Left lung (tissue), 10 donors: ENCODE measurements around the gene MGAT5. TPM values are rescaled to one million over a fixed set of nuclear protein-coding genes. Genes with fewer than 3 reads are reported as not detected.

Experiments used
- ATAC-seq: fragments of 200-7000 bp; cut with Tn5 transposase; one replicate; pipeline ENCODE4 v1.9.1; 2020; ENCODE audit warnings: moderate library complexity
- DNase-seq, 4 donors: peaks; one replicate each; pipeline ENCODE4 v3.0.0-alpha.2; 2013 to 2020
- H3K27ac ChIP-seq, 2 donors: fragments of 200-600 bp; sonication (generic) in 1 of 2; one replicate each; pipeline versions ENCODE4 v1.5.0 to v1.8.0; 2020 to 2021
- H3K27me3 ChIP-seq, 2 donors: fragments of 200-600 bp; sonication (generic) in 1 of 2; one replicate each; pipeline versions ENCODE4 v1.5.0 to v1.8.0; 2020 to 2021
- H3K36me3 ChIP-seq, 2 donors: fragments of 200-600 bp; sonication (generic) in 1 of 2; one replicate each; pipeline versions ENCODE4 v1.5.0 to v1.8.0; 2020 to 2021
- H3K4me1 ChIP-seq, 2 donors: fragments of 200-600 bp; one replicate each; pipeline ENCODE4 v1.8.0; 2021
- H3K4me3 ChIP-seq, 2 donors: fragments of 200-600 bp; sonication (generic) in 1 of 2; one replicate each; pipeline versions ENCODE4 v1.5.0 to v1.8.0; 2020 to 2021; ENCODE audit warnings: mild to moderate bottlenecking in 1 of 2
- H3K9me3 ChIP-seq, 2 donors: fragments of 200-600 bp; sonication (generic) in 1 of 2; one replicate each; pipeline versions ENCODE4 v1.5.0 to v1.8.0; 2020 to 2021
- CTCF ChIP-seq, 2 donors: fragments of 200-600 bp; sonication (generic) in 1 of 2; IDR thresholded peaks; one replicate each; pipeline versions ENCODE4 v1.5.0 to v1.8.0; 2021; ENCODE audit warnings: antibody characterized with exemption in 2 of 2
- intact Hi-C, 2 donors: fragments of 100-400 bp; cut with DNase I; formaldehyde crosslinking; loops; one replicate each; pipeline versions ENCODE4 v1.11.2 to v1.14.2; 2022
- polyA plus RNA-seq, 6 donors: library from polyadenylated mRNA; unstranded; fragments of 120-200 nt; gene quantifications; one replicate each; pipeline ENCODE4 v1.2.1, GENCODE V29; 2013; ENCODE audit not compliant: insufficient read length in 6 of 6
- total RNA-seq, 2 donors: library from RNA; stranded (reverse); fragmentation: NEBNext Ultra II Directional; extraction: Animal tissue kit (Norgen Biotek cat#: 25700); gene quantifications; one replicate each; pipeline ENCODE4 v1.2.1, GENCODE V29; 2021
- donor health status: DM: no; HTN: yes; CAD: no.
- donor health status: DM: no; HTN: no; CAD: no.

MGAT5 gene
- total and polyA plus RNA-seq, 8 donors: 24.5 to 57.0 (median 28.1) TPM

GRCh38 chr2:134225173-134225572 is 28.7 kb upstream of the MGAT5 start:
- H3K4me3 ChIP-seq: no peak overlapping the region
- DNase-seq: no peak
- peaks cover 0 to 6% of the 10 kb centered on the region in 2 donors for H3K9me3 ChIP-seq
- intact Hi-C loops: no loop called here
- TF ChIP-seq CTCF (IDR thresholded peaks at IDR 0.05): no peak
- H3K27me3 ChIP-seq: no peaks in the 10 kb centered on the region
- no peaks in the 10 kb centered on the region for H3K36me3 ChIP-seq
- ATAC-seq: no peak
- no peak overlapping the region for H3K27ac ChIP-seq
- H3K4me1 ChIP-seq: peaks cover 3 to 4% of the 10 kb centered on the region in 2 donors

DNA sequence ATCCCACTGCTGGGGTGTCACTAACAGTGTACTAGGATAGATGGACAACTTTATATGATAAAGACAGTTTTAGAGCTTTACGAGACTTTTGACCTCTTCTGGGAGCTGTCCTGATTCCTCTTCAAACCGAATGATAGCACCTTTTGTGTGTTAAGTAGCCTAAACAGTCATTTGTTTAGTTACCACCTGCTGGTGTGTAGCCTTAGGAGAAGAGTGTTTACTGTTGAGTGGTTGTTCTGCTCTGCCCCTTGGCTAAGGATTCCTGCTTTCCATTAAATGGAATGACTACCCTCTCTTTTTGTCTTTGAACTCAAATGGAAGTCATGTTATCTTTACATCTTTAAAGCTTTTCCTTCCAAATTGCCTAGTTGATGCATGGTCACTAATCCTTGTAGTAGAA is 28.0 kb upstream of the MGAT5 start:
- Histone ChIP-seq H3K4me1 (peaks cover under 1 to 3% of the 10 kb centered on the region in 2 donors), H3K27me3 (no peaks in the 10 kb centered on the region), H3K9me3 (peaks cover 0 to 6% of the 10 kb centered on the region in 2 donors), H3K27ac (no peak overlapping the region), H3K36me3 (no peaks in the 10 kb centered on the region), H3K4me3 (no peak overlapping the region)
- intact Hi-C loops: no loop called here
- ATAC-seq (no peak), DNase-seq (no peak)
- TF ChIP-seq CTCF (IDR thresholded peaks at IDR 0.05): no peak

GRCh38 chr2:134226601-134227000 is 27.3 kb upstream of the MGAT5 start:
- intact Hi-C loops: no loop called here
- H3K27ac ChIP-seq: no peak overlapping the region
- no peak for ATAC-seq
- no peak for TF ChIP-seq CTCF (IDR thresholded peaks at IDR 0.05)
- peaks cover 0 to 6% of the 10 kb centered on the region in 2 donors for H3K9me3 ChIP-seq
- no peaks in the 10 kb centered on the region for H3K27me3 ChIP-seq
- DNase-seq: no peak
- H3K4me3 ChIP-seq: no peak overlapping the region
- no peaks in the 10 kb centered on the region for H3K36me3 ChIP-seq
- H3K4me1 ChIP-seq: peaks cover 3 to 7% of the 10 kb centered on the region in 2 donors

DNA sequence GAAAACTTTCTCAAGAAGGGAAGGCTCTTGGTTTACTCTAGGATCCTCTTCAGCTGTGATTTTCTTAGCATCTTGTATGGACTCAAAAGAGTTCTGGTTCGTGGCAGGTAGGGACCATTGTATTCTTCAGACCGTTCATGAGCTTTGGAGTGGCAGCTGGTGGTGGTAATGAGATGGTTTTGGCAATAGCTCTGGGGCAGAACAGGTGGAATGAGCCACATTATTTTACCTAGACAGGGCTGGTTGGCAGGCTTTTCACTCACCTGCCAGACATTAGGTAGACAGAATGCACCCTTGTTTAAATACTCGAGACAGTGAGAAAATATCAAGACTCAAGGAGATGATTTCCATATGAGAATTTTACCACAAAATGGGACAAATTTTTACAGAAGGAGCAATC is 26.2 kb upstream of the MGAT5 start:
- no peak for ATAC-seq
- intact Hi-C loops: no loop called here
- no peaks in the 10 kb centered on the region for H3K27me3 ChIP-seq
- no peak overlapping the region for H3K27ac ChIP-seq
- peaks cover 3 to 15% of the 10 kb centered on the region in 2 donors for H3K4me1 ChIP-seq
- peaks cover 0 to 6% of the 10 kb centered on the region in 2 donors for H3K9me3 ChIP-seq
- DNase-seq: no peak
- H3K36me3 ChIP-seq: no peaks in the 10 kb centered on the region
- TF ChIP-seq CTCF (IDR thresholded peaks at IDR 0.05): no peak
- no peak overlapping the region for H3K4me3 ChIP-seq

- DNase-seq: no peak
- no peak overlapping the region for H3K4me3 ChIP-seq
- H3K27me3 ChIP-seq: no peaks in the 10 kb centered on the region
- no peaks in the 10 kb centered on the region for H3K36me3 ChIP-seq
- intact Hi-C loops: no loop called here
- peak; percentile 47 for ATAC-seq
- H3K27ac ChIP-seq: no peak overlapping the region
- H3K4me1 ChIP-seq: peaks cover 3 to 24% of the 10 kb centered on the region in 2 donors
- H3K9me3 ChIP-seq: peaks cover 0 to 6% of the 10 kb centered on the region in 2 donors
- peak; percentile 13 to 54 for TF ChIP-seq CTCF (IDR thresholded peaks at IDR 0.05)
Measured at GRCh38 chr2:134228493-134228903, 25.4 kb upstream of the MGAT5 start.
